GM10248 (cell line): Measurements from ENCODE around the gene DNAJC10.
"Not testable (repeated sequence)": the region's sequence is repeated elsewhere in the genome, so short reads cannot be mapped to it uniquely, and the experiment has no call there.

ENCODE experiments used
- CTCF ChIA-PET: fragments of 300-600 bp; sonication (Branson Sonifier 250); formaldehyde crosslinking; extraction: SDS; loops from one replicate; lab custom pipeline; 2021; ENCODE audit warnings: antibody characterized with exemption; lab: Yijun Ruan, JAX
- POLR2A ChIA-PET: fragments of 350-650 bp; sonication (Branson Sonifier 250); formaldehyde crosslinking; extraction: SDS; loops from one replicate; lab custom pipeline; 2020; ENCODE audit warnings: antibody characterized with exemption; lab: Yijun Ruan, JAX
- DNase-seq: peaks from one replicate; pipeline ENCODE4 v3.0.0; 2012; ENCODE audit errors: extremely low spot score
- TF ChIP-seq, protein P1 (sequence below): IDR thresholded peaks from 2 replicates; pipeline ENCODE4 v1.5.1; 2012; ENCODE audit warnings: mild to moderate bottlenecking, low read depth; ENCODE audit errors: extremely low read depth, missing control alignments, control extremely low read depth

The DNAJC10 gene

GRCh38 chr2:182754231-182754630 lies 38.2 kb downstream of the DNAJC10 start:
- DNase-seq = no peak
- POLR2A ChIA-PET = no interaction called here
- CTCF ChIA-PET = interaction anchor here (0.6 to 1.4 kb wide), 4 partner anchors 8 to 83 kb away, joined by 3 to 4 read pairs (median 4); no protein-coding TSS in a partner anchor
- TF ChIP-seq, protein P1, sequence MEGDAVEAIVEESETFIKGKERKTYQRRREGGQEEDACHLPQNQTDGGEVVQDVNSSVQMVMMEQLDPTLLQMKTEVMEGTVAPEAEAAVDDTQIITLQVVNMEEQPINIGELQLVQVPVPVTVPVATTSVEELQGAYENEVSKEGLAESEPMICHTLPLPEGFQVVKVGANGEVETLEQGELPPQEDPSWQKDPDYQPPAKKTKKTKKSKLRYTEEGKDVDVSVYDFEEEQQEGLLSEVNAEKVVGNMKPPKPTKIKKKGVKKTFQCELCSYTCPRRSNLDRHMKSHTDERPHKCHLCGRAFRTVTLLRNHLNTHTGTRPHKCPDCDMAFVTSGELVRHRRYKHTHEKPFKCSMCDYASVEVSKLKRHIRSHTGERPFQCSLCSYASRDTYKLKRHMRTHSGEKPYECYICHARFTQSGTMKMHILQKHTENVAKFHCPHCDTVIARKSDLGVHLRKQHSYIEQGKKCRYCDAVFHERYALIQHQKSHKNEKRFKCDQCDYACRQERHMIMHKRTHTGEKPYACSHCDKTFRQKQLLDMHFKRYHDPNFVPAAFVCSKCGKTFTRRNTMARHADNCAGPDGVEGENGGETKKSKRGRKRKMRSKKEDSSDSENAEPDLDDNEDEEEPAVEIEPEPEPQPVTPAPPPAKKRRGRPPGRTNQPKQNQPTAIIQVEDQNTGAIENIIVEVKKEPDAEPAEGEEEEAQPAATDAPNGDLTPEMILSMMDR = no peak

- TF ChIP-seq, protein P1 = no peak
- ChIA-PET POLR2A (no interaction called here), CTCF (interaction anchor here (1.3 kb wide), 1 partner anchor 9 kb away, joined by 7 read pairs; no protein-coding TSS in a partner anchor)
- DNase-seq = no peak
These were observed 42.3 kb downstream of the DNAJC10 start for GRCh38 chr2:182758379-182758778.

- ChIA-PET POLR2A (no interaction called here), CTCF (interaction anchor here (1.5 kb wide), 1 partner anchor 30 kb away, joined by 3 read pairs; no protein-coding TSS in a partner anchor)
- DNase-seq = no peak
- TF ChIP-seq, protein P1 = no peak
These were observed 45.8 kb downstream of the DNAJC10 start for GRCh38 chr2:182761903-182762302.

- no peak for DNase-seq
- POLR2A ChIA-PET = no interaction called here
- TF ChIP-seq, protein P1 = peak; percentile 41
- CTCF ChIA-PET = interaction anchor here (0.7 to 1.8 kb wide), 12 partner anchors 10 to 316 kb away, joined by 3 to 10 read pairs (median 3); no protein-coding TSS in a partner anchor
These were observed 47.4 kb downstream of the DNAJC10 start for GRCh38 chr2:182763311-182763912.

GRCh38 chr2:182766626-182767025 lies 50.6 kb downstream of the DNAJC10 start:
- TF ChIP-seq, protein P1 = no peak
- DNase-seq = no peak
- CTCF ChIA-PET = interaction anchor here (1.0 to 4.5 kb wide), 3 partner anchors 11 to 213 kb away, joined by 5 to 29 read pairs (median 7); no protein-coding TSS in a partner anchor
- POLR2A ChIA-PET = no interaction called here

DNA sequence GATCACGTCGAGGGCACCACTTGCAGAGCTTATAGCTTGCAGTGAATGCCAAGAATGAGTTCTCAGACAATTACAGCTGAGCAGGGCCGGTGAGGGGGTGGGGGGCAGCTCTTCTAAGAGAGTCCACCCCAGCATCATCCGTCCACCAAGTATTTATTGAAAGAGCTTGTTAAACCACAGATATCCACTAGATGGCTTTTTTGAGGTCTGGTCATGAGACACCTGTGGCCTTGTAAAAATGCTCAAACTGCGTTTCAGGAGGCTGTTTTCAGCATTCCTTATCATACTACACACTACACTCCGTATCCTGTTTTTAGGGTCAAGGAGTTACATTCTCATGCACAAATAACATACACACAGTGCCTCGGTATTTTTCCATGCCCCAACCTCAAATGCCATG lies 51.5 kb downstream of the DNAJC10 start:
- CTCF ChIA-PET = interaction anchor here (0.6 to 4.5 kb wide), 12 partner anchors 8 to 233 kb away, joined by 3 to 29 read pairs (median 5); partner anchors contain the start of gene DNAJC10
- POLR2A ChIA-PET = no interaction called here
- no peak for DNase-seq
- TF ChIP-seq, protein P1 = no peak

GRCh38 chr2:182768950-182769349 lies 52.9 kb downstream of the DNAJC10 start:
- CTCF ChIA-PET, POLR2A ChIA-PET, DNase-seq: not testable (repeated sequence)
